GM12873 (cell line): ENCODE results near the gene SPOCK1.

ENCODE experiments used
- TF ChIP-seq, protein P1 (sequence below): IDR thresholded peaks from 2 replicates; pipeline ENCODE4 v1.5.1; 2012; ENCODE audit warnings: low read depth, mild to moderate bottlenecking, moderate library complexity, low read length, control low read depth; ENCODE audit not compliant: insufficient read depth; ENCODE audit errors: missing control alignments

SPOCK1 gene

GRCh38 chr5:136992796-136993489, 506.2 kb downstream of the SPOCK1 start:
- TF ChIP-seq, protein P1, sequence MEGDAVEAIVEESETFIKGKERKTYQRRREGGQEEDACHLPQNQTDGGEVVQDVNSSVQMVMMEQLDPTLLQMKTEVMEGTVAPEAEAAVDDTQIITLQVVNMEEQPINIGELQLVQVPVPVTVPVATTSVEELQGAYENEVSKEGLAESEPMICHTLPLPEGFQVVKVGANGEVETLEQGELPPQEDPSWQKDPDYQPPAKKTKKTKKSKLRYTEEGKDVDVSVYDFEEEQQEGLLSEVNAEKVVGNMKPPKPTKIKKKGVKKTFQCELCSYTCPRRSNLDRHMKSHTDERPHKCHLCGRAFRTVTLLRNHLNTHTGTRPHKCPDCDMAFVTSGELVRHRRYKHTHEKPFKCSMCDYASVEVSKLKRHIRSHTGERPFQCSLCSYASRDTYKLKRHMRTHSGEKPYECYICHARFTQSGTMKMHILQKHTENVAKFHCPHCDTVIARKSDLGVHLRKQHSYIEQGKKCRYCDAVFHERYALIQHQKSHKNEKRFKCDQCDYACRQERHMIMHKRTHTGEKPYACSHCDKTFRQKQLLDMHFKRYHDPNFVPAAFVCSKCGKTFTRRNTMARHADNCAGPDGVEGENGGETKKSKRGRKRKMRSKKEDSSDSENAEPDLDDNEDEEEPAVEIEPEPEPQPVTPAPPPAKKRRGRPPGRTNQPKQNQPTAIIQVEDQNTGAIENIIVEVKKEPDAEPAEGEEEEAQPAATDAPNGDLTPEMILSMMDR, result no peak

- TF ChIP-seq, protein P1, result no peak
These were observed 513.2 kb downstream of the SPOCK1 start for GRCh38 chr5:136985785-136986475.

DNA sequence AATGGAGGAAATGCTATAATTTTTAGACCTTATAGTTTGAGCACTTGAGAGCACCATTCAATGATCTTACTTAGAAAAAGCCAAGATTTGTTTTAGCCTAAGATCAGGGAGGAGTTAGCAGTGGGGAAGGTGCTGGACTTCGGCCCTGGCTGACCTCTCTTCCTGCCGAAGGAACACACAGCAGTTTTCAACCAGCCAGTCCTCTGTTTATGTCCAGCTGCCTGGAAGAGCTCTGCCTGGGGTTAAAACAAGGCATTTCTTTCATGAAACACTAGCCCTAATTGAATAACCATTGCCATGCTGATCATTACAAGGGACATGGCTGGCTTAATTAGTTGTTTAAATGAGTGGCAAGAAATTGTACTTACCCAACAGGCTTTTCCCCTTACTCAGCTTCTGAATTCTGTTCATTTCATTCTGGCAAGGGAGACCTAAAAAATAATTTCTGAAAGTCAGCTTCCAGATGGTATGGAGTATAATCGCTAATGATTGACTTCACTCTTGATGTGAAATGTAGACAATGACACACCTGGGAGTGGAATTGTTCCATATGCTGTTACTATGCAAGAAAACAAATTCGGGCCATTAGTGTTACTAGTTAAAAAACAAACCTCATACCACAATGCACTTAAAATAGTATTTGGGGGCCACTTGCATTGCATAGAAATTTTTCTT, 514.2 kb downstream of the SPOCK1 start:
- TF ChIP-seq, protein P1, result no peak

- TF ChIP-seq, protein P1, result no peak
These were observed 517.2 kb downstream of the SPOCK1 start for GRCh38 chr5:136981936-136982335.

DNA sequence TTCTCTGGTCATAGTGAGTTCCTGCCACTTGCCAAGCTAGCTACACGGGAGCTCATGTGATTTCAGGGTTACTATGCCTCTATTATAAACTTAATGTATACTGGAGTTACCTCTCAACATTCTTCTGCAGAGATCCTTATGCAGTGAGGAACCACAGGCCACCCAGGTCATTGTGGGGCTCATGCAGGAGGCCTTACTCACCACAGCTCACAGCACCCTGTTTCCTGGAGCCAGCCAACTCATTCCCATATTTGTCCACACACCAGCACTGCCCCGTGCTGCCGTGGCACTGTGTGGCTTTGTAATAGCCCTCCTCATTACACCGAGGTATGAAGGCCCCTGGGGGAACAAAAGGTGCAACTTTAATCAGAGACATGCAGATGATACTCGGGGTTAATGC, 520.0 kb downstream of the SPOCK1 start:
- TF ChIP-seq, protein P1, result no peak

GRCh38 chr5:136963504-136963903, 535.6 kb downstream of the SPOCK1 start:
- TF ChIP-seq, protein P1, result no peak

DNA sequence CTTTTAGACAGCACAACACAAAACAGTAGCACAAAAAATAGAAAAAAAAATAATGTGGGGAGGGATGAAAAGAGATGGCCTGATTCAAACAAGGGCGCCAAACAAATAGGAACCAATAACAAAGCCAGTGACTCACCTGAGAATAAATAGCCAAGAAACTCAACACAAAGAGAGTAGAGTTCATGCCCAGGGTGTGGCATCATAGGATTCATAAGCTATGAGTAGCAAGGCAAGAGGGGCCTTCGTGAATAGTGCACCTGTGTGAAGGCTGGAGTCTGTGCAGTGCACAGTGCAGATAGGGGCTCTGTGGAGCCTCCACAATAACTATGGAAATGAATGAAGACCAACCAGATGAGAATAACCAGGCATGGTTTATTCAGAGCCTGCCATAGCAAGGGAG, 541.7 kb downstream of the SPOCK1 start:
- TF ChIP-seq, protein P1, result no peak
